Thoracic aorta (tissue), 2 donors: ENCODE measurements around the gene ZFYVE19. TPM values are rescaled to one million over a fixed set of nuclear protein-coding genes. Genes with fewer than 3 reads are reported as not detected.

Experiments used
- ATAC-seq: fragments of 150-250 bp; one replicate; pipeline ENCODE4 v1.8.0; 2017; ENCODE audit warnings: low read depth; ENCODE audit not compliant: insufficient number of reproducible peaks, low FRiP score
- DNase-seq: peaks from one replicate; pipeline ENCODE4 v3.0.0-alpha.2; 2020; ENCODE audit warnings: low spot score
- H3K27ac ChIP-seq, 2 donors: fragments of 200-600 bp; sonication (generic); 1 replicate in 1 of 2; 2 replicates in 1 of 2; pipeline ENCODE4 v1.5.1; 2016; ENCODE audit warnings: mild to moderate bottlenecking in 2 of 2, moderate library complexity in 2 of 2
- H3K27me3 ChIP-seq: fragments of 200-600 bp; sonication (generic); replicated peaks from 2 replicates; pipeline ENCODE4 v1.6.0; 2016; ENCODE audit warnings: mild to moderate bottlenecking; ENCODE audit not compliant: insufficient read depth
- H3K36me3 ChIP-seq: fragments of 200-600 bp; sonication (generic); one replicate; pipeline ENCODE4 v1.5.1; 2016
- H3K4me1 ChIP-seq, 2 donors: fragments of 200-600 bp; sonication (generic); 1 replicate in 1 of 2; 2 replicates in 1 of 2; pipeline versions ENCODE4 v1.5.1 to v1.6.0; 2016; ENCODE audit warnings: low read depth in 2 of 2, mild to moderate bottlenecking in 1 of 2; ENCODE audit not compliant: control insufficient read depth in 1 of 2
- H3K4me3 ChIP-seq: fragments of 200-600 bp; sonication (generic); 2 replicates; pipeline ENCODE4 v1.5.1; 2016; ENCODE audit warnings: mild to moderate bottlenecking
- H3K9me3 ChIP-seq: fragments of 200-600 bp; sonication (generic); 2 replicates; pipeline ENCODE4 v1.5.1; 2016
- total RNA-seq, 2 donors: library from RNA; depleted of rRNA; stranded (reverse); fragments of >200 nt; gene quantifications; one replicate each; pipeline versions ENCODE4 v1.1.0 to v1.2.3, GENCODE V29; 2016
- TF ChIP-seq, protein P1 (sequence below): fragments of 200-600 bp; sonication (generic); IDR thresholded peaks from one replicate; pipeline ENCODE4 v1.5.1; 2019; ENCODE audit warnings: antibody characterized with exemption

ZFYVE19 gene
- total RNA-seq, 2 donors from 2014 or later: 10.9 to 17.3 TPM

DNA sequence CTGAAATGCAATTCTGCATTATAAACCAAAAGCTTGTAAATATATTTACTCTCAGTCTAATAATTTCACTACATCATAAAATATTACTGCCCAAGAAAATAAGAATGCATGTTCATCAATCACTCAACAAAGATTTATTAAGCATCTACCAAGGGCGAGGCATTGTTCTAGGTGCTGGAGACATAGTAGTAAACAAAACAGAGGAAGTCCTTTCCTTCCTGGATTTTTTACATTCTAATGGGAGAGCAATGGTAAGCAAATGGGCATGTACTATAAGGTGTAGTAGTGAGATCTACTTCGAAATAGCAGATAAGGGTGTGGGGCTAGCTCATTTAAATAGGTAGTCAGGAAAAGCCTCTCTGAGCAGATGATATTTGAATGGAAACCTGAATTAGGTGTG, 10.8 kb upstream of the ZFYVE19 start:
- TF ChIP-seq, protein P1, sequence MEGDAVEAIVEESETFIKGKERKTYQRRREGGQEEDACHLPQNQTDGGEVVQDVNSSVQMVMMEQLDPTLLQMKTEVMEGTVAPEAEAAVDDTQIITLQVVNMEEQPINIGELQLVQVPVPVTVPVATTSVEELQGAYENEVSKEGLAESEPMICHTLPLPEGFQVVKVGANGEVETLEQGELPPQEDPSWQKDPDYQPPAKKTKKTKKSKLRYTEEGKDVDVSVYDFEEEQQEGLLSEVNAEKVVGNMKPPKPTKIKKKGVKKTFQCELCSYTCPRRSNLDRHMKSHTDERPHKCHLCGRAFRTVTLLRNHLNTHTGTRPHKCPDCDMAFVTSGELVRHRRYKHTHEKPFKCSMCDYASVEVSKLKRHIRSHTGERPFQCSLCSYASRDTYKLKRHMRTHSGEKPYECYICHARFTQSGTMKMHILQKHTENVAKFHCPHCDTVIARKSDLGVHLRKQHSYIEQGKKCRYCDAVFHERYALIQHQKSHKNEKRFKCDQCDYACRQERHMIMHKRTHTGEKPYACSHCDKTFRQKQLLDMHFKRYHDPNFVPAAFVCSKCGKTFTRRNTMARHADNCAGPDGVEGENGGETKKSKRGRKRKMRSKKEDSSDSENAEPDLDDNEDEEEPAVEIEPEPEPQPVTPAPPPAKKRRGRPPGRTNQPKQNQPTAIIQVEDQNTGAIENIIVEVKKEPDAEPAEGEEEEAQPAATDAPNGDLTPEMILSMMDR: no peak
- H3K27ac ChIP-seq: no peak overlapping the region
- H3K9me3 ChIP-seq: no peaks in the 10 kb centered on the region
- no peaks in the 10 kb centered on the region for H3K36me3 ChIP-seq
- no peak overlapping the region for H3K4me3 ChIP-seq
- DNase-seq: no peak
- peaks cover 0 to 5% of the 10 kb centered on the region in 2 donors for H3K4me1 ChIP-seq
- H3K27me3 ChIP-seq: no peaks in the 10 kb centered on the region
- no peak for ATAC-seq

DNA sequence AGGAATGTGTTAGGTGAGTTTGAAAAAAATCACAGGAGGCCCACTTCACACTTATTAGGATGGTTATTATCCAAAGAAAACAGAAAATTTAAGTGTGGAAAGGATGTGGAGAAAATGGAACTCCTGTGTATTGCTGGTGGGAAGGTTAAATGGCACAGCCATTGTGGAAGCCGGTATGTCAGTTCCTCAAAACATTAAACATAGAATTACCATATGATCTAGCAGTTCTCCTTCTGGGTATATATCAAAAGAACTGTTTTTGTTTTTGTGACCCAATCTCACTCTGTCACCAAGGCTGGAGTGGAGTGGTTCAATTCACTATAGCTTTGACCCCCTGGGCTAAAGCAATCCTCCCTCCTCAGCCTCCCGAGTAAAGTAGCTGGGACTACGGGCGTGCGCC, 10.4 kb upstream of the ZFYVE19 start:
- Histone ChIP-seq H3K27me3 (no peaks in the 10 kb centered on the region), H3K36me3 (no peaks in the 10 kb centered on the region), H3K27ac (no peak overlapping the region), H3K4me1 (peaks cover 0 to 5% of the 10 kb centered on the region in 2 donors), H3K9me3 (no peaks in the 10 kb centered on the region), H3K4me3 (no peak overlapping the region)
- TF ChIP-seq, protein P1: no peak
- ATAC-seq: no peak
- no peak for DNase-seq

DNA sequence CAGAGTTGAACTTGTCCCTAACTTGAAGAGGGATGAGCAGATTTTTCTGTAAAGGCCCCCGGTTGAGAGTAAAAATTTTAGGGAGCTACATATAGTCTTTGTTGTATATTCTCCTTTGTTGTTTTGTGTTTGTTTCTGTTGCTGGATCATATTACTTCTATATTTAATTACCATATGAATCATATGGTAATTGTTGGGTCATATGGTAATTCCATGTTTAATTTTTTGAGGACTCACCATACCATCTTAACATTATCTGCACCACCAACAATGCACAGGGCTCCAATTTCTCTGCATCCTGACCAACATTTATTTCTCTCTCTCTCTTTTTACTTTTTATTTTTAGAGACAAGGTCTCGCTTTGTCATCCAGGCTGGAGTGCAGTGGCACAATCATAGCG, 7.4 kb upstream of the ZFYVE19 start:
- ATAC-seq (no peak), DNase-seq (no peak)
- Histone ChIP-seq H3K36me3 (no peaks in the 10 kb centered on the region), H3K27me3 (no peaks in the 10 kb centered on the region), H3K4me1 (peaks cover 0 to 5% of the 10 kb centered on the region in 2 donors), H3K4me3 (no peak overlapping the region), H3K27ac (no peak overlapping the region), H3K9me3 (no peaks in the 10 kb centered on the region)
- TF ChIP-seq, protein P1: no peak

DNA sequence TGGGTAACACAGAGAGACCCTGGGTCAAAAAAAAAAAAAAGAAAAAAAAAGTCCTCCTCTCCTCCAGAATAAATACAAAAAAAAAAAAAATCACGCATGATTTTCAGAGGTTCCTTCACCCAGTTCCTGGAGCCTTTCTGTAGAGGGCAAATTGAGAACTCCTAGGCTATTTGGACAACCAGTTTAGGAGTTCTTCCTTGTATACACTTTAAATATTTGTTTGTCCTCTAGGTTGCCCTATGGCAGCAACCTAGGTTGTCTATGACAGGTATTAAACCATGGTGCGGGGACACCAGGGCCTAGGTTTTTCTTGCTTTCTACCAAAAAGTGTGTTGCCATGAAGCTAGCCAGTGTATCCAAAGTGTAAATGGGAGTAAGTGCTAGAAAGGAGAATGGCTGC, 3.8 kb upstream of the ZFYVE19 start:
- peaks cover 6% of the 10 kb centered on the region in 2 donors for H3K4me1 ChIP-seq
- no peaks in the 10 kb centered on the region for H3K27me3 ChIP-seq
- H3K27ac ChIP-seq: no peak overlapping the region
- ATAC-seq: no peak
- DNase-seq: no peak
- no peaks in the 10 kb centered on the region for H3K9me3 ChIP-seq
- H3K36me3 ChIP-seq: no peaks in the 10 kb centered on the region
- H3K4me3 ChIP-seq: no peak overlapping the region
- TF ChIP-seq, protein P1: no peak

DNA sequence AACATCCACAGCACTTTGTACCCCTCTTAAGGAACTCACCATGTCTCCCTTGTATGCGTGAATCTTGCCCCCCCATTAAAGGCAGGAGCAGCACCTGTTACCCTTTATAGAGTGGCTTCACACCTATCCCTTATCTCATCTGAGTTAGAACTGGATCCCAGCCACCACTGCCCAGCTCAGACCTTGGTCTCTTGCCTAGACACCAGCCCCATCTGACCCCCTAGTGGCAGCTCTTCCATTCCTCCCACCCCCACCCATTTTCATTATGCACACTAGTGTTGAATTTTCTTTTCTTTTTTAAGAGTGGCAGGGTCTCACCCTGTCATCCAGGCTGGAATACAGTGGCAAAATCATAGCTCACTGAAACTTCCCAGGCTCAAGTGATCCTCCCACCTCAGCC, 3.2 kb upstream of the ZFYVE19 start:
- no peaks in the 10 kb centered on the region for H3K27me3 ChIP-seq
- no peak overlapping the region for H3K4me3 ChIP-seq
- H3K36me3 ChIP-seq: no peaks in the 10 kb centered on the region
- H3K27ac ChIP-seq: no peak overlapping the region
- DNase-seq: no peak
- TF ChIP-seq, protein P1: no peak
- H3K9me3 ChIP-seq: no peaks in the 10 kb centered on the region
- peaks cover 6 to 10% of the 10 kb centered on the region in 2 donors for H3K4me1 ChIP-seq
- no peak for ATAC-seq
